HG03095 (cell line): Measurements from ENCODE around the gene UBQLNL.

Experiments
- ATAC-seq: cut with Tn5 transposase; IDR thresholded peaks from one replicate; pipeline ENCODE4 v1.9.1; 2021; ENCODE audit warnings: moderate library complexity; ENCODE audit not compliant: unreplicated experiment

Gene UBQLNL

GRCh38 chr11:5507933-5508305, 8.6 kb downstream of the UBQLNL start:
- ATAC-seq = no peak

- ATAC-seq = no peak
These were observed 9.1 kb downstream of the UBQLNL start for GRCh38 chr11:5507177-5507932.

GRCh38 chr11:5505363-5506048, 11.0 kb downstream of the UBQLNL start:
- no peak for ATAC-seq

GRCh38 chr11:5504403-5504921, 12.0 kb downstream of the UBQLNL start:
- no peak for ATAC-seq

GRCh38 chr11:5500393-5500801, 16.1 kb downstream of the UBQLNL start:
- ATAC-seq = no peak

GRCh38 chr11:5499671-5500070, 16.8 kb downstream of the UBQLNL start:
- no peak for ATAC-seq

- no peak for ATAC-seq
These were observed 26.7 kb downstream of the UBQLNL start for GRCh38 chr11:5489576-5490357.

- no peak for ATAC-seq
These were observed 27.6 kb downstream of the UBQLNL start for GRCh38 chr11:5488798-5489399.

GRCh38 chr11:5488385-5488784, 28.1 kb downstream of the UBQLNL start, which contains the start of gene OR52D1:
Gene OR52D1 (plus strand): TSS chr11:5488685. CDS start chr11:5488707, 22 bp downstream.
- ATAC-seq = no peak

- no peak for ATAC-seq
These were observed 30.1 kb downstream of the UBQLNL start for GRCh38 chr11:5486421-5486820.

- no peak for ATAC-seq
These were observed 30.5 kb downstream of the UBQLNL start for GRCh38 chr11:5486003-5486402.

GRCh38 chr11:5476186-5476819, 40.2 kb downstream of the UBQLNL start:
- ATAC-seq = peak; percentile 70

- ATAC-seq = no peak
These were observed 42.6 kb downstream of the UBQLNL start for GRCh38 chr11:5473921-5474320.

GRCh38 chr11:5467527-5467926, 49.0 kb downstream of the UBQLNL start:
- ATAC-seq = no peak
